ENCODE measurements around the gene GPC6.

- TF ChIP-seq CTCF (IDR thresholded peaks at IDR 0.05), result no peak
- no peak for TF ChIP-seq POLR2A (IDR thresholded peaks at IDR 0.05)
Measured at GRCh38 chr13:94270556-94270955, 1043.9 kb downstream of the GPC6 start.

Data from uterus (tissue), 2 donors.